Measurements from ENCODE around the gene SACM1L.
"Not testable (repeated sequence)": the region's sequence is repeated elsewhere in the genome, so short reads cannot be mapped to it uniquely, and the experiment has no call there.

The SACM1L gene

GRCh38 chr3:45746165-45746776 is 57.1 kb downstream of the SACM1L start:
- no peak for DNase-seq

- no peak for DNase-seq
Measured at GRCh38 chr3:45746777-45747622, 57.8 kb downstream of the SACM1L start.

- no peak for DNase-seq
Measured at GRCh38 chr3:45748068-45748467, 58.9 kb downstream of the SACM1L start.

GRCh38 chr3:45749036-45749600 is 59.9 kb downstream of the SACM1L start:
- DNase-seq, result not testable (repeated sequence)

- no peak for DNase-seq
Measured at GRCh38 chr3:45749880-45750279, 60.7 kb downstream of the SACM1L start.

- DNase-seq, result no peak
Measured at GRCh38 chr3:45751537-45752242, 62.5 kb downstream of the SACM1L start.

- DNase-seq, result no peak
Measured at GRCh38 chr3:45753095-45753494, 63.9 kb downstream of the SACM1L start.

- DNase-seq, result no peak
Measured at GRCh38 chr3:45754461-45754860, 65.3 kb downstream of the SACM1L start.

- no peak for DNase-seq
Measured at GRCh38 chr3:45756055-45756454, 66.9 kb downstream of the SACM1L start.

GRCh38 chr3:45757141-45757540 is 67.9 kb downstream of the SACM1L start:
- DNase-seq, result not testable (repeated sequence)

GRCh38 chr3:45758871-45759270 is 69.7 kb downstream of the SACM1L start:
- DNase-seq, result no peak

- no peak for DNase-seq
Measured at GRCh38 chr3:45759851-45760250, 70.7 kb downstream of the SACM1L start.

GRCh38 chr3:45760878-45761711 is 71.9 kb downstream of the SACM1L start:
- DNase-seq, result peak; percentile 54

- DNase-seq, result no peak
Measured at GRCh38 chr3:45761831-45762230, 72.6 kb downstream of the SACM1L start.

- DNase-seq, result no peak
Measured at GRCh38 chr3:45762647-45763302, 73.6 kb downstream of the SACM1L start.

GRCh38 chr3:45763303-45763675 is 74.1 kb downstream of the SACM1L start:
- no peak for DNase-seq

- DNase-seq, result no peak
Measured at GRCh38 chr3:45765266-45765851, 76.2 kb downstream of the SACM1L start.

- no peak for DNase-seq
Measured at GRCh38 chr3:45765958-45766357, 76.8 kb downstream of the SACM1L start.

GRCh38 chr3:45771166-45771775 is 82.1 kb downstream of the SACM1L start:
- DNase-seq, result no peak

GRCh38 chr3:45771831-45772230 is 82.6 kb downstream of the SACM1L start:
- no peak for DNase-seq

Measured in CD4-positive, alpha-beta T cell treated with Interleukin-15 for 1 hour (primary cell).